Peyer's patch (tissue), 4 donors: Measurements from ENCODE around the gene ZNF425.

Experiments used
- CTCF ChIP-seq, 6 experiments: fragments of 450-650 bp in 4 of 6; fragments of 200-600 bp in 2 of 6; sonication (generic) in 1 of 6; IDR thresholded peaks; one replicate each; pipeline ENCODE4 v1.5.1; 2017 to 2019; ENCODE audit warnings: antibody characterized with exemption in 6 of 6, mild to moderate bottlenecking in 3 of 6, moderate library complexity in 1 of 6
- POLR2A ChIP-seq, 2 donors: fragments of 450-650 bp; IDR thresholded peaks; one replicate each; pipeline ENCODE4 v1.5.1; 2017; ENCODE audit warnings: antibody characterized with exemption in 2 of 2, mild to moderate bottlenecking in 2 of 2, moderate library complexity in 2 of 2

GRCh38 chr7:149104749-149105148, 21.4 kb downstream of the ZNF425 start:
- no peak for TF ChIP-seq CTCF (IDR thresholded peaks at IDR 0.05)
- no peak for TF ChIP-seq POLR2A (IDR thresholded peaks at IDR 0.05)
